Neural cell (in vitro differentiated cells): ENCODE data around the gene FAM163B.

Source experiments
- EP300 ChIP-seq: fragments of 450-650 bp; conservative IDR thresholded peaks from 2 replicates; pipeline ENCODE4 v1.6.1; 2014; ENCODE audit warnings: antibody characterized with exemption, mild to moderate bottlenecking, moderate library complexity; ENCODE audit not compliant: poor library complexity, severe bottlenecking
- EZH2 ChIP-seq: fragments of 200-600, 300-800 bp; shearing (Covaris generic), sonication (generic); IDR thresholded peaks from 2 replicates; pipeline ENCODE4 v1.6.1; 2014; ENCODE audit warnings: antibody characterized with exemption, low read length, borderline replicate concordance, mild to moderate bottlenecking; ENCODE audit not compliant: insufficient read depth, poor library complexity, severe bottlenecking
- MXI1 ChIP-seq: fragments of 450-650 bp; conservative IDR thresholded peaks from 2 replicates; pipeline ENCODE4 v1.6.1; 2014; ENCODE audit warnings: antibody characterized with exemption, mild to moderate bottlenecking; ENCODE audit not compliant: poor library complexity, severe bottlenecking
- POLR2AphosphoS5 ChIP-seq: IDR thresholded peaks from 2 replicates; pipeline ENCODE4 v1.6.1; 2012
- RAD21 ChIP-seq: fragments of 450-650 bp; conservative IDR thresholded peaks from 2 replicates; pipeline ENCODE4 v1.6.1; 2014; ENCODE audit warnings: antibody characterized with exemption, mild to moderate bottlenecking, moderate library complexity
- SMC3 ChIP-seq: fragments of 450-650 bp; conservative IDR thresholded peaks from 2 replicates; pipeline ENCODE4 v1.6.1; 2014; ENCODE audit warnings: antibody characterized with exemption, mild to moderate bottlenecking, moderate library complexity; ENCODE audit not compliant: poor library complexity
- TAF1 ChIP-seq: IDR thresholded peaks from 2 replicates; pipeline ENCODE4 v1.6.1; 2012; ENCODE audit warnings: low read depth
- TF ChIP-seq, protein P1 (sequence below): fragments of 450-650 bp; IDR thresholded peaks from 2 replicates; pipeline ENCODE4 v1.5.1; 2014; ENCODE audit warnings: antibody characterized with exemption, mild to moderate bottlenecking, moderate library complexity; ENCODE audit not compliant: poor library complexity, severe bottlenecking
- TF ChIP-seq, protein P2 (sequence below): IDR thresholded peaks from 2 replicates; pipeline ENCODE4 v1.6.1; 2012; ENCODE audit warnings: borderline replicate concordance

DNA sequence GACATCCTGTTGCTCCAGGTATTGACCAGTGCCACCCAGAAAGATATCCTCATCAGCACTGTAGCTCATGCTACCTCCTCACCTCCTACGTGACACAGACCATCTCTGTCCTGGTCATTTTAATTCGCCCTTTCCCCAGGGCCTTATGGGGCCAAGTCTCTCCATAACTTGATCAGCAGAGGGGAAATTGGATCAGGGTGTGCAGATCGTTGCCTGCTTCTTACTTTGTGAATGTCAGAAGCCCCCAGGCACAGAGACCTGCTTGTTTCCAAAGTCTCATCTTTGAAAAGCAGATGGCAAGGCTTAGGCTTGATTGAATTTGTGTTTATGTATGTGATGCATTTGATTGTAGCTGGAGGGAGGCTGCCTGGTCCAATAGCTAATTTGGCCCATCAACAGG is 18.2 kb upstream of the FAM163B start:
- TF ChIP-seq, protein P1, sequence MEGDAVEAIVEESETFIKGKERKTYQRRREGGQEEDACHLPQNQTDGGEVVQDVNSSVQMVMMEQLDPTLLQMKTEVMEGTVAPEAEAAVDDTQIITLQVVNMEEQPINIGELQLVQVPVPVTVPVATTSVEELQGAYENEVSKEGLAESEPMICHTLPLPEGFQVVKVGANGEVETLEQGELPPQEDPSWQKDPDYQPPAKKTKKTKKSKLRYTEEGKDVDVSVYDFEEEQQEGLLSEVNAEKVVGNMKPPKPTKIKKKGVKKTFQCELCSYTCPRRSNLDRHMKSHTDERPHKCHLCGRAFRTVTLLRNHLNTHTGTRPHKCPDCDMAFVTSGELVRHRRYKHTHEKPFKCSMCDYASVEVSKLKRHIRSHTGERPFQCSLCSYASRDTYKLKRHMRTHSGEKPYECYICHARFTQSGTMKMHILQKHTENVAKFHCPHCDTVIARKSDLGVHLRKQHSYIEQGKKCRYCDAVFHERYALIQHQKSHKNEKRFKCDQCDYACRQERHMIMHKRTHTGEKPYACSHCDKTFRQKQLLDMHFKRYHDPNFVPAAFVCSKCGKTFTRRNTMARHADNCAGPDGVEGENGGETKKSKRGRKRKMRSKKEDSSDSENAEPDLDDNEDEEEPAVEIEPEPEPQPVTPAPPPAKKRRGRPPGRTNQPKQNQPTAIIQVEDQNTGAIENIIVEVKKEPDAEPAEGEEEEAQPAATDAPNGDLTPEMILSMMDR: no peak
- no peak for TF ChIP-seq EZH2
- TF ChIP-seq, protein P2, sequence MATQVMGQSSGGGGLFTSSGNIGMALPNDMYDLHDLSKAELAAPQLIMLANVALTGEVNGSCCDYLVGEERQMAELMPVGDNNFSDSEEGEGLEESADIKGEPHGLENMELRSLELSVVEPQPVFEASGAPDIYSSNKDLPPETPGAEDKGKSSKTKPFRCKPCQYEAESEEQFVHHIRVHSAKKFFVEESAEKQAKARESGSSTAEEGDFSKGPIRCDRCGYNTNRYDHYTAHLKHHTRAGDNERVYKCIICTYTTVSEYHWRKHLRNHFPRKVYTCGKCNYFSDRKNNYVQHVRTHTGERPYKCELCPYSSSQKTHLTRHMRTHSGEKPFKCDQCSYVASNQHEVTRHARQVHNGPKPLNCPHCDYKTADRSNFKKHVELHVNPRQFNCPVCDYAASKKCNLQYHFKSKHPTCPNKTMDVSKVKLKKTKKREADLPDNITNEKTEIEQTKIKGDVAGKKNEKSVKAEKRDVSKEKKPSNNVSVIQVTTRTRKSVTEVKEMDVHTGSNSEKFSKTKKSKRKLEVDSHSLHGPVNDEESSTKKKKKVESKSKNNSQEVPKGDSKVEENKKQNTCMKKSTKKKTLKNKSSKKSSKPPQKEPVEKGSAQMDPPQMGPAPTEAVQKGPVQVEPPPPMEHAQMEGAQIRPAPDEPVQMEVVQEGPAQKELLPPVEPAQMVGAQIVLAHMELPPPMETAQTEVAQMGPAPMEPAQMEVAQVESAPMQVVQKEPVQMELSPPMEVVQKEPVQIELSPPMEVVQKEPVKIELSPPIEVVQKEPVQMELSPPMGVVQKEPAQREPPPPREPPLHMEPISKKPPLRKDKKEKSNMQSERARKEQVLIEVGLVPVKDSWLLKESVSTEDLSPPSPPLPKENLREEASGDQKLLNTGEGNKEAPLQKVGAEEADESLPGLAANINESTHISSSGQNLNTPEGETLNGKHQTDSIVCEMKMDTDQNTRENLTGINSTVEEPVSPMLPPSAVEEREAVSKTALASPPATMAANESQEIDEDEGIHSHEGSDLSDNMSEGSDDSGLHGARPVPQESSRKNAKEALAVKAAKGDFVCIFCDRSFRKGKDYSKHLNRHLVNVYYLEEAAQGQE: no peak
- no peak for TF ChIP-seq POLR2AphosphoS5
- TF ChIP-seq RAD21: no peak
- no peak for TF ChIP-seq MXI1
- TF ChIP-seq TAF1: no peak
- no peak for TF ChIP-seq EP300
- no peak for TF ChIP-seq SMC3
